Esophagus squamous epithelium (tissue), 5 donors: ENCODE results near the gene CNTLN. TPM values are rescaled to one million over a fixed set of nuclear protein-coding genes. Genes with fewer than 3 reads are reported as not detected.

ENCODE experiments used
- DNase-seq: peaks from one replicate; lab custom pipeline; 2025; lab: John Stamatoyannopoulos, UW
- H3K27ac ChIP-seq, 4 donors: fragments of 200-600 bp; sonication (generic); one replicate each; pipeline ENCODE4 v1.5.1; 2016 to 2019; ENCODE audit warnings: mild to moderate bottlenecking in 1 of 4
- H3K27me3 ChIP-seq, 4 donors: fragments of 200-600 bp; sonication (generic); 1 replicate in 3 of 4; 2 replicates in 1 of 4; pipeline versions ENCODE4 v1.5.1 to v1.6.0; 2017 to 2021; ENCODE audit warnings: antibody characterized with exemption in 1 of 4
- H3K36me3 ChIP-seq, 3 donors: fragments of 200-600 bp; sonication (generic); one replicate each; pipeline ENCODE4 v1.5.1; 2016 to 2019
- H3K4me1 ChIP-seq, 3 donors: fragments of 200-600 bp; sonication (generic); one replicate each; pipeline ENCODE4 v1.5.1; 2017 to 2019
- H3K4me3 ChIP-seq, 4 donors: fragments of 200-600 bp; sonication (generic); 1 replicate in 3 of 4; 2 replicates in 1 of 4; pipeline ENCODE4 v1.5.1; 2016 to 2019; ENCODE audit warnings: mild to moderate bottlenecking in 2 of 4, moderate library complexity in 1 of 4
- H3K9me3 ChIP-seq, 3 donors: fragments of 200-600 bp; sonication (generic); one replicate each; pipeline ENCODE4 v1.5.1; 2016 to 2019
- CTCF ChIP-seq, 6 experiments: fragments of 450-650 bp in 4 of 6; fragments of 200-600 bp in 2 of 6; sonication (generic) in 2 of 6; IDR thresholded peaks; one replicate each; pipeline ENCODE4 v1.5.1; 2016 to 2019; ENCODE audit warnings: antibody characterized with exemption in 6 of 6, mild to moderate bottlenecking in 4 of 6, moderate library complexity in 4 of 6
- POLR2A ChIP-seq, 4 donors: fragments of 450-650 bp; IDR thresholded peaks; one replicate each; pipeline ENCODE4 v1.6.1; 2017; ENCODE audit warnings: antibody characterized with exemption in 4 of 4, mild to moderate bottlenecking in 4 of 4, moderate library complexity in 3 of 4
- WGBS, 2 donors: methylation state at CpG; one replicate each; pipeline ENCODE4 v1.1.5; 2018; 5-methylcytosine and 5-hydroxymethylcytosine counted together
- intact Hi-C: fragments of 100-400 bp; cut with DNase I; formaldehyde crosslinking; loops from one replicate; pipeline ENCODE4 v1.15.0; 2022
- total RNA-seq, 4 donors: library from RNA; depleted of rRNA; stranded (reverse); fragments of >200 nt; gene quantifications; one replicate each; pipeline ENCODE4 v1.1.0, GENCODE V29; 2016
- donor health status: DM: yes; HTN: yes; CAD: no.

Gene CNTLN
- total RNA-seq, 4 donors from 2014 or later, result 0.80 to 8.2 (median 5.1) TPM

DNA sequence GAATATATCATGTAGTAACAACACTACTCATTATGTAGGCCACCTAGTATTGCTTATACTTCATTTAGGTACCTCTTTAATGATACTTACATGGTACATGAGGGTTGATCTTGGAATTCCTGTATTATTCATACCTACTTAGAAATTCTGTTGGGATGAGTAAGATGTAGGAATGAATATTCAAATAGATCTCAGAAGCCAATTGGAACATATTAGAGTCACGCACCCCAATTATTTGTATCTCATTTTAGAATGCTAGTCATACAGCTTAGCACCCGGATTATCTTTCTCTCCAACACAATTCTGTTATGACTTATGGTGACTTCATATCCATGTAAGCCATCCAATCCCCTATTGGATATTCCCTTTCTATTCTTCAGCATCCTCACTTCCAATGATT, 337.3 kb downstream of the CNTLN start:
- Histone ChIP-seq H3K9me3 (no peaks in the 10 kb centered on the region), H3K4me3 (no peak overlapping the region), H3K4me1 (no peaks in the 10 kb centered on the region), H3K27me3 (no peaks in the 10 kb centered on the region), H3K27ac (no peak overlapping the region), H3K36me3 (peaks cover 0 to 5% (median 0%) of the 10 kb centered on the region in 3 donors)
- DNase-seq, result no peak
- 87 to 93% methylated on average over 2 of the region's 2 CpGs for WGBS, 2 donors
- intact Hi-C loops, result no loop called here
- TF ChIP-seq POLR2A (IDR thresholded peaks at IDR 0.05), result no peak
- TF ChIP-seq CTCF (IDR thresholded peaks at IDR 0.05), result no peak

DNA sequence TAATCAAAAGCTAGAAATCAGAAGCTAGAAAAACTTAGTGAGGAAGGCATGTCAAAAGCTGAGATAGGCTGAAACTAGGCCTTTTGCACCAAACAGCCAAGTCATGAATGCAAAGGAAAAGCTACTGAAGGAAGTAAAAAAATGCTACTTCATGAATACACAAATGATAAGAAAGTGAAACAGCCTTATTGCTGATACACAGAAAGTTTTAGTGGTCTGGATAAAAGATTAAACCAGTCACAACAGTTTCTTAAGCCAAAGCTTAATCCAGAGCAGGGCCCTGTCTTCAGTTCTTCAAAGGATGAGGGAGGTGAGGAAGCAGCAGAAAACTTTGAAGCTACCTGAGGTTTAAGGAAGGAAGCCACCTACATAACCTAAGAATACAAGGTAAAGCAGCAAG, 341.6 kb downstream of the CNTLN start:
- intact Hi-C loops, result no loop called here

DNA sequence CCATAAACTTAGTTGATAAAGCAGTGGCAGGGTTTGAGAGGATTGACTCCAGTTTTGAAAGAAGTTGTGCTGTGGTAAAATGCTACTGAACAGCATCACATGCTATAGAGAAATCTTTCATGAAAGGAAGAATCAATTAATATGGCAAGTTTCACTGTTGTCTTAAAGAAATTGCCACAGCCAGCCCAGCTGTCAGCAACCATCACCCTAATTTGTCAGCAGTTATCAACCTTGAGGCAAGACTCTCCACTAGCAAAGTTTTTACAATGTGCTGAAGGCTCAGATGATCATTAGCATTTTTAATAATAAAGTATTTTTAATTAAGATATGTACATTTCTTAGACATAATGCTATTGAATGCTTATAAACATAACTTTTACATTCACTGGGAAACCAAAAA, 343.0 kb downstream of the CNTLN start:
- Histone ChIP-seq H3K9me3 (no peaks in the 10 kb centered on the region), H3K36me3 (no peaks in the 10 kb centered on the region), H3K4me1 (no peaks in the 10 kb centered on the region), H3K27ac (no peak overlapping the region), H3K27me3 (no peaks in the 10 kb centered on the region), H3K4me3 (no peak overlapping the region)
- intact Hi-C loops, result no loop called here
- TF ChIP-seq POLR2A (IDR thresholded peaks at IDR 0.05) (no peak), CTCF (IDR thresholded peaks at IDR 0.05) (no peak)
- no peak for DNase-seq

More for the DNA sequence above, 341.6 kb downstream of the CNTLN start:
- Histone ChIP-seq H3K4me1 (no peaks in the 10 kb centered on the region), H3K9me3 (no peaks in the 10 kb centered on the region), H3K27me3 (no peaks in the 10 kb centered on the region), H3K4me3 (no peak overlapping the region), H3K36me3 (no peaks in the 10 kb centered on the region), H3K27ac (no peak overlapping the region)
- TF ChIP-seq CTCF (IDR thresholded peaks at IDR 0.05), result no peak
- no peak for DNase-seq

GRCh38 chr9:17480966-17481365, 346.1 kb downstream of the CNTLN start:
- no peaks in the 10 kb centered on the region for H3K36me3 ChIP-seq
- H3K27ac ChIP-seq, result no peak overlapping the region
- no peaks in the 10 kb centered on the region for H3K9me3 ChIP-seq
- DNase-seq, result no peak
- no peaks in the 10 kb centered on the region for H3K27me3 ChIP-seq
- H3K4me3 ChIP-seq, result no peak overlapping the region
- WGBS, 2 donors, result no CpG with 5 or more reads among the region's 4 CpGs
- no peak for TF ChIP-seq CTCF (IDR thresholded peaks at IDR 0.05)
- no peak for TF ChIP-seq POLR2A (IDR thresholded peaks at IDR 0.05)
- no peaks in the 10 kb centered on the region for H3K4me1 ChIP-seq
- intact Hi-C loops, result no loop called here

GRCh38 chr9:17481565-17481964, 346.7 kb downstream of the CNTLN start:
- no peak for DNase-seq
- intact Hi-C loops, result no loop called here

More at GRCh38 chr9:17481565-17481964, 346.7 kb downstream of the CNTLN start:
- no peaks in the 10 kb centered on the region for H3K4me1 ChIP-seq
- no peak overlapping the region for H3K4me3 ChIP-seq
- no peaks in the 10 kb centered on the region for H3K36me3 ChIP-seq
- no peaks in the 10 kb centered on the region for H3K27me3 ChIP-seq
- H3K9me3 ChIP-seq, result no peaks in the 10 kb centered on the region
- no peak overlapping the region for H3K27ac ChIP-seq
- TF ChIP-seq POLR2A (IDR thresholded peaks at IDR 0.05), result no peak
- TF ChIP-seq CTCF (IDR thresholded peaks at IDR 0.05), result no peak
